Measurements from ENCODE around the gene PRR9.
A peak's percentile ranks its signal among the peaks of the same experiment; 100 is the strongest.

Gene PRR9

GRCh38 chr1:153246018-153246417 lies 28.6 kb downstream of the PRR9 start:
- H3K4me3 Mint-ChIP-seq, result no peak overlapping the region
- H3K4me1 Mint-ChIP-seq (ENCODE audit: low read depth), result no peaks in the 10 kb centered on the region
- peaks cover 14% of the 10 kb centered on the region for H3K27me3 Mint-ChIP-seq (ENCODE audit: low read depth)
- H3K36me3 Mint-ChIP-seq (ENCODE audit: low read depth), result no peaks in the 10 kb centered on the region
- no peak overlapping the region for H3K27ac Mint-ChIP-seq
- H3K9me3 Mint-ChIP-seq, result peaks cover 8% of the 10 kb centered on the region

- Mint-ChIP-seq H3K27me3 (ENCODE audit: low read depth) (peaks cover 14% of the 10 kb centered on the region), H3K4me3 (no peak overlapping the region), H3K9me3 (peaks cover 8% of the 10 kb centered on the region), H3K4me1 (ENCODE audit: low read depth) (no peaks in the 10 kb centered on the region), H3K36me3 (ENCODE audit: low read depth) (no peaks in the 10 kb centered on the region), H3K27ac (no peak overlapping the region)
Measured at GRCh38 chr1:153246825-153247224, 29.4 kb downstream of the PRR9 start.

DNA sequence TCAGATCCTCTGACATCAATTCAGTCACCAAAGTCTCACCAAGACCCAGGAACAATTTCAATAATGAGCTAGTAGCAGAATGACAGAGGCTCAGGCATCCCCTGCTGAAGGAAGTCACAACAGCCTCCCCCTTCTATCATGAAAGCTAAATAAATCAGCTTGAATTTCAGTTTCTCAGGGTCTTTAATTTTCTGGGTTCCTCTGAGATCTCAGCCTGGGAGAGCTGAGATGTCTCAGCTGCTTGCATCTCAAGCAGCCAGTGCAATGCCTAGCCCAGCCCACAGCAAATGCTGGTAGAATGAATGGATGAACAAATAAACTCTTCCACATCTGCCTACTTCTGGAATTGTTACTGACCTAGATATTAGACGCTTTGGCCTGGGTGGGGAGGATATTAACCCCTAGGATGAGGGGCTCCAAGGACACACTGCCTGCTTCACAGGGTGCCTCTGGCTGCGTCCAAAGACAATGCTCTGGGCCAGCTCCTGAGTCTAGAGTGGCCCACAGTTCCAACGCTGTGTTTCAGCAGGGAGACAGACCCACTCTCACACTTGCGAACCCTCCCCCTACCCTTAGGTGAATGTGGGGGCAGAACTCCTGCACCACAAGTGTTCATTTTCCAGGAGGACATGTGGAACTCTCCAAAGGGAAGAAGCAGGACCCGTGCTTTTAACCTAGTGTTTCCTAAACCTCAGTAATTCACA lies 30.9 kb downstream of the PRR9 start:
- no peak overlapping the region for H3K4me3 Mint-ChIP-seq
- H3K36me3 Mint-ChIP-seq (ENCODE audit: low read depth), result no peaks in the 10 kb centered on the region
- H3K4me1 Mint-ChIP-seq (ENCODE audit: low read depth), result no peaks in the 10 kb centered on the region
- H3K9me3 Mint-ChIP-seq, result peaks cover 8% of the 10 kb centered on the region
- no peak overlapping the region for H3K27ac Mint-ChIP-seq
- H3K27me3 Mint-ChIP-seq (ENCODE audit: low read depth), result peaks cover 14% of the 10 kb centered on the region

- peaks cover 4% of the 10 kb centered on the region for H3K4me1 Mint-ChIP-seq (ENCODE audit: low read depth)
- H3K27ac Mint-ChIP-seq, result no peak overlapping the region
- H3K27me3 Mint-ChIP-seq (ENCODE audit: low read depth), result peaks cover 14% of the 10 kb centered on the region
- no peaks in the 10 kb centered on the region for H3K9me3 Mint-ChIP-seq
- H3K36me3 Mint-ChIP-seq (ENCODE audit: low read depth), result no peaks in the 10 kb centered on the region
- no peak overlapping the region for H3K4me3 Mint-ChIP-seq
Measured at GRCh38 chr1:153250166-153250565, 32.8 kb downstream of the PRR9 start.

DNA sequence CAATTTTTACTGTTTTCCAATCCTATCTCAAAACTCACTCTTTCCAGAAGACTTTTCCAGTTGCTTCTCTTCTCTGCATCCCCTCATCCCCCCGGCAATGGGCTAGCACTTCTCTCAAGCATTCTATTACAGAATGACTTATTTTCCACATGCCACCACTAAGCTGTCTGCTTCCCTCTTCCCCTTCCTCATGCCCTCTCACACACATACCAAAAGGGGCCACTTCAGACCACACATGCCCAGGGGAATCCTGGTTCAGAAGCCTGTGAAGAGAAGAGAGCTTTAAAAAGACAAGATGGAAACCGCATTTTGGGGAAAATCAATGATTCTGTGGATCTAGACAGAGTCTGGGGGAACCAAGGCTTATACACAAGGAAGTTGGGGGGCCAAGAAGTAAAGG lies 33.7 kb downstream of the PRR9 start:
- Mint-ChIP-seq H3K36me3 (ENCODE audit: low read depth) (no peaks in the 10 kb centered on the region), H3K27ac (no peak overlapping the region), H3K4me1 (ENCODE audit: low read depth) (peaks cover 4% of the 10 kb centered on the region), H3K9me3 (no peaks in the 10 kb centered on the region), H3K27me3 (ENCODE audit: low read depth) (peaks cover 14% of the 10 kb centered on the region), H3K4me3 (no peak overlapping the region)

GRCh38 chr1:153251562-153251961 lies 34.2 kb downstream of the PRR9 start:
- H3K27me3 Mint-ChIP-seq (ENCODE audit: low read depth), result peaks cover 14% of the 10 kb centered on the region
- H3K27ac Mint-ChIP-seq, result no peak overlapping the region
- no peak overlapping the region for H3K4me3 Mint-ChIP-seq
- no peaks in the 10 kb centered on the region for H3K9me3 Mint-ChIP-seq
- no peaks in the 10 kb centered on the region for H3K36me3 Mint-ChIP-seq (ENCODE audit: low read depth)
- H3K4me1 Mint-ChIP-seq (ENCODE audit: low read depth), result peaks cover 4% of the 10 kb centered on the region

DNA sequence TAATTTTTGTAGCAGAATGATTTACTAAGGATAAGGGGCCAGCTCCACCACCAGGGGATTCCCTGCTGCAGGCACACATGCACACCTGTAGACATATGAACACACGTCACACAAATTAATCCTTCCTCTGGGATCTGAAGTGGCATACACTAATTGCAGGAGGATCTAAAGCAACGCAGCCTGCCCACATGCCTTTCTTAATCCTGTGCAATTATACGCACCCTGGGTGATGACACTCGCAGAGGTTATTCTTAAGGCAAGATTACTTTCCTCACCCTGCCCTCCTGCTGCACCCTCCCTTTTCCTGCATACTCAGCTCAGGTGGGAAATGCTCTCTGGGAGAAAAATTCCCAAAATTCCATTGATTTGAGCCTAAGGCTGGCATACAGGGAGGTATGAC lies 34.6 kb downstream of the PRR9 start:
- Mint-ChIP-seq H3K4me3 (no peak overlapping the region), H3K27ac (no peak overlapping the region), H3K27me3 (ENCODE audit: low read depth) (peaks cover 14% of the 10 kb centered on the region), H3K9me3 (no peaks in the 10 kb centered on the region), H3K4me1 (ENCODE audit: low read depth) (peaks cover 4% of the 10 kb centered on the region), H3K36me3 (ENCODE audit: low read depth) (no peaks in the 10 kb centered on the region)

- H3K4me3 Mint-ChIP-seq, result no peak overlapping the region
- peaks cover 4% of the 10 kb centered on the region for H3K4me1 Mint-ChIP-seq (ENCODE audit: low read depth)
- peaks cover 9% of the 10 kb centered on the region for H3K27me3 Mint-ChIP-seq (ENCODE audit: low read depth)
- no peak overlapping the region for H3K27ac Mint-ChIP-seq
- H3K36me3 Mint-ChIP-seq (ENCODE audit: low read depth), result no peaks in the 10 kb centered on the region
- no peaks in the 10 kb centered on the region for H3K9me3 Mint-ChIP-seq
Measured at GRCh38 chr1:153253076-153253475, 35.7 kb downstream of the PRR9 start.

DNA sequence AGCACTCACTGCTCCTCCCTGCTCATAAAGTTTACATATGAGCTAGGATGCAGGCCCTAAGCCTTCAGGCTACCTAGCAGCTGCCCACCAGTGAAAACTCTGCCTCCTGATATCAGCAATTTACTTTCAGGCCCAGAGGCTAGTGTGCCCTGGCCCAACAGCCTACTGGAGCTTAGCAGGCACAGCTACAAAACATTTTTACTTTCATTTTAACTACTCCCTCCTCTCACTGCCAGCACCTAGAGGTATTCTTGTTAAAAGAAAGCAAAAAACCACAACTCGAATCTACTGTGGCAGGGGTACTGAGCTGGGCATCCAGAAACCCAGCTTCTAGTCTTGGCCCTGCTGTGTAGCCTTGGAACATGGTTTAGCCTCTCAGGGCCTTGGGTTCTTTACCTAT lies 36.3 kb downstream of the PRR9 start:
- H3K36me3 Mint-ChIP-seq (ENCODE audit: low read depth), result no peaks in the 10 kb centered on the region
- no peak overlapping the region for H3K4me3 Mint-ChIP-seq
- H3K4me1 Mint-ChIP-seq (ENCODE audit: low read depth), result peaks cover 4% of the 10 kb centered on the region
- H3K9me3 Mint-ChIP-seq, result no peaks in the 10 kb centered on the region
- H3K27ac Mint-ChIP-seq, result no peak overlapping the region
- H3K27me3 Mint-ChIP-seq (ENCODE audit: low read depth), result peaks cover 9% of the 10 kb centered on the region

DNA sequence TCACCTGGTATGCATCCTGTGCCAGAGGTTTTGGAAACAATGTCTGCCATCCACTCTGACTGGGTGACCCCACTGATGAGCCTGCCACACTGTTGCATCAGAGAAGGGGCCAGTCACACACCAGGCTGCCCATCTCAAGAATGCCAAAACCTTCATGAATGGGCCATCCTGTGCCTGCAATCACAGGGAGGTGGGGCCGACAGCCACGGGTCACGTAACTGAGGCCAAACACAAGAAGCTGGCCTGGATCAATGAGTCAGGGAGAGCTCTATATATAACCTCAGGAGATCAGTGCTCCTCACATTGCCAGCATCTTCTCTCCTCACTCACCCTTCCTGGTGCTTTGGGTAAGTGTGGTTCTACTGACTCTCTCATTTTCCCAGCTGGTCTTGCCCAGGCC lies 42.0 kb downstream of the PRR9 start, which contains the start of gene LORICRIN:
Gene LORICRIN, plus strand, starts transcription at position 301 of the 400 bp plus-strand sequence. CDS start 1,263 bp downstream, outside the sequence.
- Mint-ChIP-seq H3K36me3 (ENCODE audit: low read depth) (peaks cover 3% of the 10 kb centered on the region), H3K4me1 (ENCODE audit: low read depth) (peaks cover 24% of the 10 kb centered on the region), H3K27ac (peak within 1 kb of the TSS; percentile 5), H3K9me3 (no peaks in the 10 kb centered on the region), H3K27me3 (ENCODE audit: low read depth) (peaks cover 54% of the 10 kb centered on the region), H3K4me3 (peak within 1 kb of the TSS; percentile 49)

DNA sequence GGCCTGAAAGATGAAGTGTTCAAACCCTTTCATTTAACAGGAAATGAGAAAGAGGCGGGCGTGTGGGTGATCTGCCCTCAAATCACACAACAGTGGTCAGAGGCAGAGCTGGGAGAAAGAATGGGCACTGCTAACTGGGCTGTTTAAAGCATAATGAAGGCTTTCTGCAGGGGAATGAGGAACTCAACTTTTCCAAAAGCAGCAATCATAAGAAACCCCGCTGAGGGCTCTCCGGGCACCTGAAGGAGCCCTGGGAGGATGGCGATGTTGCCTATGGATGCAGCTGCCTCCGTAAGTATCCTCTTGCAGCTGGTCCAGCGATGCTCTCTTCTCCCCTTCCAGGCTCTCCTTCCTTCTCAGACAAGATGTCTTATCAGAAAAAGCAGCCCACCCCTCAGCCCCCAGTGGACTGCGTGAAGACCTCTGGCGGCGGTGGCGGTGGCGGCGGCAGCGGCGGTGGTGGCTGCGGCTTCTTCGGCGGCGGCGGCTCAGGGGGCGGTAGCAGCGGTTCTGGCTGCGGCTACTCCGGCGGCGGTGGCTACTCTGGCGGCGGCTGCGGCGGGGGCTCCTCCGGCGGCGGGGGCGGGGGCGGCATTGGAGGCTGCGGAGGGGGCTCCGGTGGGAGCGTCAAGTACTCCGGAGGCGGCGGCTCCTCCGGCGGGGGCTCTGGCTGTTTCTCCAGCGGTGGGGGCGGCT lies 43.3 kb downstream of the PRR9 start:
- Mint-ChIP-seq H3K36me3 (ENCODE audit: low read depth) (peaks cover 3% of the 10 kb centered on the region), H3K27me3 (ENCODE audit: low read depth) (peaks cover 63% of the 10 kb centered on the region), H3K9me3 (no peaks in the 10 kb centered on the region), H3K4me1 (ENCODE audit: low read depth) (peaks cover 24% of the 10 kb centered on the region), H3K27ac (peak overlapping the region; percentile 5), H3K4me3 (peak overlapping the region; percentile 49)

GRCh38 chr1:153261281-153262069 lies 44.1 kb downstream of the PRR9 start:
- H3K9me3 Mint-ChIP-seq, result no peaks in the 10 kb centered on the region
- H3K4me3 Mint-ChIP-seq, result peak overlapping the region; percentile 25
- H3K27ac Mint-ChIP-seq, result no peak overlapping the region
- peaks cover 3% of the 10 kb centered on the region for H3K36me3 Mint-ChIP-seq (ENCODE audit: low read depth)
- peaks cover 69% of the 10 kb centered on the region for H3K27me3 Mint-ChIP-seq (ENCODE audit: low read depth)
- peaks cover 24% of the 10 kb centered on the region for H3K4me1 Mint-ChIP-seq (ENCODE audit: low read depth)

DNA sequence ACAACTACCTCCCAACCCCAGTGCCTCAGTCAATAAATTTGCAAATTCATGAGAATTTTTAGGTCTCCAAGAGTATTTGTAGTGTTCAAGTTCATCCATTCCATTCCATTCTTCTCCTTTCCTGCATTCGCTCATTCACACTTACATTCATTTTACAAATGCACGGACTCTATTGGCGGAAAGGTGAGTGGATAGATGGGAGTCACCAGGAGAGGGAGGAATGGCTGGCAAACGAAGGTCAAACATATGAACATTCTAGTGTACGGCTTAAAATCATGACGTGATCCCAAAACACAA lies 44.6 kb downstream of the PRR9 start:
- Mint-ChIP-seq H3K27ac (no peak overlapping the region), H3K4me1 (ENCODE audit: low read depth) (peaks cover 24% of the 10 kb centered on the region), H3K9me3 (no peaks in the 10 kb centered on the region), H3K36me3 (ENCODE audit: low read depth) (peaks cover 3% of the 10 kb centered on the region), H3K27me3 (ENCODE audit: low read depth) (peaks cover 75% of the 10 kb centered on the region), H3K4me3 (peak overlapping the region; percentile 25)

DNA sequence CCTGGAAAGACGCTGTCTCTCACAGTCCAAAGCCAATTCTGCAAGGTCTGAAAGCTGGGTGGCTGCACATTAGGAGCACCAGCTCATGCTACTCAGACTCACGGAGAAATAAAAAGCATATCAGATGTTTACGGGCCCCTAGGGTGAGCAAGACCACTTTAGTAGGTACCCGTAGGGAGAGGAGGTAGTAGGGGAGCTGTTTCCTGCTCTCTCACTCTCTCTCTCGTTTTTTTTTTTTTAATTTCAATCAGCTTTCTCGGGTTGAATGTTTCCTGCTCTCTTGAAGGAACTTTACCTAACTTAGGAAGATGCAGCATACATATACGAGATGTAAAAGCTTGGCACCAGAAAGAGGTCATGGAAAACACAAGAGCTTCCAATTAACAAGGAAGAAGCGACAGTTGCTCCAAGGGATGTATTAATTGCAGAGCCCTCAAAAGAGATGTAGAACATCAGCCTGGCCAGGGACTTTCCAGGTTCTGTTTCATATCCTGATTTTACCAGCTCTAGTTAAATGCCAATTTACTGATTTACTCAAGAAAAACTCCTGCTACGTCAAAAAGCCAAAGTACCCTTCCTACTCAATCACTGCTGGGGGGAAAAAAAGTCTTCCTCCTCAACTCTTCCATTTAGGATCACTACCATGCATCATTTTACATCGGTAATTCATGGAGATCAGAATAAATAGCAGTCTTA lies 45.2 kb downstream of the PRR9 start:
- no peaks in the 10 kb centered on the region for H3K9me3 Mint-ChIP-seq
- H3K27ac Mint-ChIP-seq, result no peak overlapping the region
- peaks cover 3% of the 10 kb centered on the region for H3K36me3 Mint-ChIP-seq (ENCODE audit: low read depth)
- peaks cover 24% of the 10 kb centered on the region for H3K4me1 Mint-ChIP-seq (ENCODE audit: low read depth)
- H3K27me3 Mint-ChIP-seq (ENCODE audit: low read depth), result peaks cover 80% of the 10 kb centered on the region
- peak overlapping the region; percentile 3 for H3K4me3 Mint-ChIP-seq

Measured in T-helper 1 cell treated with Interleukin-12 subunit alpha and Interleukin-12 subunit beta and Interleukin-4 antibody, amounts not matched to agents 30 μg/mL and 1 μg/mL, for 36 hours (primary cell).